Measurements from ENCODE around the gene ATXN10. TPM values are rescaled to one million over a fixed set of nuclear protein-coding genes. Genes with fewer than 3 reads are reported as not detected.

Gene ATXN10
- total RNA-seq, 1 experiment from 2014 or later = 135 TPM

- TF ChIP-seq REST (IDR thresholded peaks at IDR 0.05; ENCODE audit: low read depth) = no peak
Observed at GRCh38 chr22:45638197-45638596, 33.4 kb upstream of the ATXN10 start (continued).

- intact Hi-C loops (cut with micrococcal nuclease) = loop anchor here (2.0 kb wide), 1 partner anchor 60 kb away; no protein-coding TSS in a partner anchor
- Histone ChIP-seq H3K79me2 (ENCODE audit: insufficient read depth, low read length) (no peaks in the 10 kb centered on the region), H3K4me1 (ENCODE audit: control insufficient read depth in 1 of 2, insufficient read depth in 2 of 2, low read length in 2 of 2) (peaks cover 18 to 38% of the 10 kb centered on the region in 2 experiments), H3K27me3 (ENCODE audit: insufficient read depth, low read length) (no peaks in the 10 kb centered on the region), H2AFZ (ENCODE audit: low read depth, low read length, poor library complexity, severe bottlenecking) (peak overlapping the region; percentile 84), H3K36me3 (ENCODE audit: control insufficient read depth in 1 of 2, insufficient read depth in 2 of 2, low read length in 2 of 2) (no peaks in the 10 kb centered on the region), H3K9ac (ENCODE audit: low read length) (peak overlapping the region; percentile 61), H3K27ac (ENCODE audit: low read depth, low read length) (peak overlapping the region; percentile 49), H3K9me3 (ENCODE audit: control insufficient read depth in 1 of 2, insufficient read depth in 1 of 2, low read depth in 1 of 2, low read length in 2 of 2) (no peaks in the 10 kb centered on the region), H3K4me3 (replicated peaks in 1 of 2; ENCODE audit: low read depth in 1 of 2, low read length in 2 of 2) (peak overlapping the region in 1 of 2 experiments; percentile 42; a peak in 1 of 4 replicates), H4K20me1 (ENCODE audit: insufficient read depth) (no peaks in the 10 kb centered on the region), H3K4me2 (ENCODE audit: low read length) (peak overlapping the region; percentile 71), H3K9me2 (ENCODE audit: insufficient read depth) (no peaks in the 10 kb centered on the region)
- CTCF ChIA-PET = no interaction called here
- POLR2A ChIA-PET = interaction anchor here (1.9 kb wide), 1 partner anchor 13 kb away, joined by 6 read pairs; no protein-coding TSS in a partner anchor
- DNase-seq (ENCODE audit: low read depth, low spot score) = peak; percentile 49
- BruUV-seq (replicated peaks) = TSS peak; percentile 76
- RAD21 ChIA-PET (ENCODE audit: low non-redundant PET in 1 of 2, low total read pairs in 2 of 2, uncharacterized antibody in 2 of 2, unreplicated experiment in 2 of 2) = no interaction called here
- ATAC-seq = peak; percentile 84
- no peak for TF ChIP-seq ELF1 (IDR thresholded peaks at IDR 0.05; ENCODE audit: borderline replicate concordance, low read depth)
- TF ChIP-seq RAD21 (IDR thresholded peaks at IDR 0.05; ENCODE audit: low read depth) = peak; percentile 23; the same call in 1 of the 2 replicates
- TF ChIP-seq SIN3A (IDR thresholded peaks at IDR 0.05; ENCODE audit: low read depth) = no peak; the same call in 1 of the 2 replicates
- TF ChIP-seq POLR2A (IDR thresholded peaks at IDR 0.05; ENCODE audit: borderline replicate concordance, extremely low read depth, insufficient read depth, insufficient read length) = no peak
- peak; percentile 52; the same call in 1 of the 2 replicates for TF ChIP-seq POLR2AphosphoS5 (IDR thresholded peaks at IDR 0.05; ENCODE audit: low read depth, low read length)
- TF ChIP-seq JUND (IDR thresholded peaks at IDR 0.05) = peak; percentile 81; the same call in 1 of the 2 replicates
- peak; percentile 90 for TF ChIP-seq MAX (IDR thresholded peaks at IDR 0.05)
- no peak for TF ChIP-seq ZNF274 (IDR thresholded peaks at IDR 0.05; ENCODE audit: low read depth, low read length)
- no peak for TF ChIP-seq REST (IDR thresholded peaks at IDR 0.05; ENCODE audit: low read depth)
- no peak for TF ChIP-seq SRF (IDR thresholded peaks at IDR 0.05; ENCODE audit: low read depth)
- TF ChIP-seq CEBPB (IDR thresholded peaks at IDR 0.05; ENCODE audit: low read depth) = peak; percentile 97
- TF ChIP-seq ZFX (IDR thresholded peaks at IDR 0.05) = 0 out of 2 replicates have a peak, but pooled peaks have one; percentile 16
- TF ChIP-seq EZH2 (IDR thresholded peaks at IDR 0.05) = no peak
- TF ChIP-seq ZBTB33 (IDR thresholded peaks at IDR 0.05; ENCODE audit: extremely low read depth, insufficient replicate concordance, low read length) = no peak
Observed at GRCh38 chr22:45638834-45639746, 32.5 kb upstream of the ATXN10 start.
